Liver (tissue), 9 donors: Measurements from ENCODE around the gene PEX16. TPM values are rescaled to one million over a fixed set of nuclear protein-coding genes. Genes with fewer than 3 reads are reported as not detected.

Experiments
- DNase-seq: peaks from one replicate; pipeline ENCODE4 v3.0.0-alpha.2; 2017; ENCODE audit warnings: low spot score
- H3K27ac ChIP-seq, 2 donors: one replicate each; pipeline ENCODE4 v1.7.0; 2013; ENCODE audit warnings: inconsistent platforms in 2 of 2, low read length in 2 of 2, control low read depth in 1 of 2, low read depth in 1 of 2, mild to moderate bottlenecking in 1 of 2
- H3K27me3 ChIP-seq, 4 donors: one replicate each; pipeline versions ENCODE4 v1.6.1 to v1.7.0; 2013; ENCODE audit warnings: low read length in 3 of 4, inconsistent platforms in 1 of 4, mild to moderate bottlenecking in 1 of 4, moderate library complexity in 1 of 4; ENCODE audit not compliant: control insufficient read depth in 4 of 4, insufficient read depth in 4 of 4
- H3K36me3 ChIP-seq, 4 donors: one replicate each; pipeline versions ENCODE4 v1.6.1 to v1.7.0; 2013; ENCODE audit warnings: low read length in 3 of 4, mild to moderate bottlenecking in 3 of 4, low read depth in 1 of 4, moderate library complexity in 1 of 4; ENCODE audit not compliant: control insufficient read depth in 4 of 4, insufficient read depth in 3 of 4
- H3K4me1 ChIP-seq, 4 donors: one replicate each; pipeline versions ENCODE4 v1.6.1 to v1.7.0; 2013; ENCODE audit warnings: low read length in 3 of 4, mild to moderate bottlenecking in 3 of 4, moderate library complexity in 1 of 4; ENCODE audit not compliant: control insufficient read depth in 4 of 4, insufficient read depth in 4 of 4
- H3K4me3 ChIP-seq, 3 donors: one replicate each; pipeline versions ENCODE4 v1.6.1 to v1.7.0; 2013; ENCODE audit warnings: low read length in 3 of 3, control low read depth in 1 of 3, low read depth in 1 of 3, mild to moderate bottlenecking in 1 of 3
- H3K9ac ChIP-seq, 2 donors: one replicate each; pipeline ENCODE4 v1.7.0; 2013; ENCODE audit warnings: low read length in 2 of 2, mild to moderate bottlenecking in 2 of 2, moderate library complexity in 2 of 2, control low read depth in 1 of 2, low read depth in 1 of 2
- H3K9me3 ChIP-seq, 4 donors: one replicate each; pipeline versions ENCODE4 v1.6.1 to v1.7.0; 2013; ENCODE audit warnings: low read length in 3 of 4; ENCODE audit not compliant: control insufficient read depth in 4 of 4
- ATF3 ChIP-seq: IDR thresholded peaks from 2 replicates; pipeline ENCODE4 v1.6.1; 2016; ENCODE audit warnings: antibody characterized with exemption
- CTCF ChIP-seq: fragments of 150-350 bp; IDR thresholded peaks from 2 replicates; pipeline ENCODE4 v1.5.1; 2017; ENCODE audit warnings: improper control_type of control experiment, low read depth, low read length; ENCODE audit not compliant: missing input control
- EGR1 ChIP-seq, 2 donors: IDR thresholded peaks; 2 replicates each; pipeline ENCODE4 v1.6.1; 2016 to 2018; ENCODE audit warnings: antibody characterized with exemption in 2 of 2, low read depth in 2 of 2
- GABPA ChIP-seq, 2 donors: IDR thresholded peaks in 1 of 2; conservative IDR thresholded peaks in 1 of 2; 2 replicates each; pipeline ENCODE4 v1.6.1; 2016; ENCODE audit warnings: antibody characterized with exemption in 2 of 2, mild to moderate bottlenecking in 1 of 2, moderate library complexity in 1 of 2
- HNF4A ChIP-seq, 2 donors: conservative IDR thresholded peaks; 2 replicates each; pipeline ENCODE4 v1.6.1; 2016; ENCODE audit warnings: antibody characterized with exemption in 2 of 2, mild to moderate bottlenecking in 2 of 2
- NR2F2 ChIP-seq: IDR thresholded peaks from 2 replicates; pipeline ENCODE4 v1.6.1; 2016; ENCODE audit warnings: antibody characterized with exemption
- RAD21 ChIP-seq, 2 donors: IDR thresholded peaks; 2 replicates each; pipeline ENCODE4 v1.6.1; 2016; ENCODE audit warnings: antibody characterized with exemption in 2 of 2, mild to moderate bottlenecking in 2 of 2
- WGBS: extraction: QIAGEN DNeasy Blood & Tissue Kit; methylation state at CpG from one replicate; pipeline ENCODE4 v1.1.7; 2013; 5-methylcytosine and 5-hydroxymethylcytosine counted together
- polyA plus RNA-seq, 2 donors: library from polyadenylated mRNA; stranded (reverse) in 1 of 2; unstranded in 1 of 2; fragments of 200-250 nt in 1 of 2; fragments of >200 nt in 1 of 2; fragmentation: Nextera tagmentation in 1 of 2; extraction: Ambion mirVana in 1 of 2; gene quantifications; one replicate each; pipeline versions ENCODE4 v1.2.1 to v1.2.3, GENCODE V29; 2013 to 2015
- total RNA-seq, 2 donors: library from RNA; depleted of rRNA; stranded (reverse); fragments of >200 nt; gene quantifications; one replicate each; pipeline ENCODE4 v1.2.3, GENCODE V29; 2014
- TF ChIP-seq, protein P1 (sequence below): IDR thresholded peaks from 2 replicates; pipeline ENCODE4 v1.6.1; 2016; ENCODE audit warnings: antibody characterized with exemption
- TF ChIP-seq, protein P2 (sequence below): IDR thresholded peaks from 2 replicates; pipeline ENCODE4 v1.6.1; 2016; ENCODE audit warnings: antibody characterized with exemption, mild to moderate bottlenecking
- donor health status: healthy.
- donor health status: healthy.
- donor health status: healthy.
- donor health status: healthy.
- donor health status: healthy.

PEX16 gene
- total and polyA plus RNA-seq, 4 donors: 18.8 to 41.2 (median 29.8) TPM

DNA sequence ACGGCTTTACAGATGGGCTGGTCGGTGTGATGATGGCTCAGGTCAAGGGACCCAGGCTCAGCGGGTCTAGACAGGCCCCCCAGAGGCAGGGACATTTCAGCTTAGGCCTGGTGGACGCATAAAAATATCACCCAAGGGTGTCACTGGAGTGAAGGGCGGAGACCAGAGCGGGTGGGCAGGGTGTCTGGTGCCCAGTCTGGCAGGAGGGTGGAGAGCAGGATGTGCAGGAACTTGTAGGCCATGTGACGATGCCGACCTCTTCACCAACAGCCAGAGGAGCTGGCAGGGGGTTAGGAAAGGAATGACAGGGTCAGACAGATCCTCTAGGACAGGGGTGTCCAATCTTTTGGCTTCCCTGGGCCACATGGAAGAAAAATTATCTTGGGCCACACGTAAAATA is 27.7 kb downstream of the PEX16 start (continued):
- TF ChIP-seq ATF3 (no peak), HNF4A (conservative IDR thresholded peaks at IDR 0.05) (no peak), CTCF (no peak)

DNA sequence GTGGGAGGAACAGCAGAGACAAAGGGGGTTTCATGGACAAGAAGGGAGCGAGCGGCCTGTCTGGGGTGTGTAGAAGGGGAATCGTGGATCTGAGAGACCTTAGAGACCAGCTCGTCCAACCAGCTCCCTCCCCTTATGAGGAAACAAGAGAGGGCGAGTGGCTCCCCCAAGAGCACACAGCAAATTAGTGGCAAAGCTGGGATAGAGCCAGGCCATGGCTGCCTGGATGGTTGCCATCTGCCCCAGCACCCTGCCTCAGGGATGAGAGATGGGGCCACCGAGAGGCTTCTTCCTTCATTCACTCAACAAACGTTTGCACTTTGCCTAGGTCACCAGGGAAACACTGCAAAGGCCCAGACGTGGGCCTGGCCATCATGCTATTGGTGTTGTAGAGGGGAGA is 28.1 kb downstream of the PEX16 start:
- DNase-seq: no peak
- TF ChIP-seq NR2F2: no peak
- TF ChIP-seq RAD21 (IDR thresholded peaks at IDR 0.05): no peak
- no peak for TF ChIP-seq EGR1 (IDR thresholded peaks at IDR 0.05; ENCODE audit: low read depth in 2 of 2)

GRCh38 chr11:45887587-45887986 is 30.1 kb downstream of the PEX16 start:
- TF ChIP-seq, protein P1, sequence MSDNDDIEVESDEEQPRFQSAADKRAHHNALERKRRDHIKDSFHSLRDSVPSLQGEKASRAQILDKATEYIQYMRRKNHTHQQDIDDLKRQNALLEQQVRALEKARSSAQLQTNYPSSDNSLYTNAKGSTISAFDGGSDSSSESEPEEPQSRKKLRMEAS: no peak
- TF ChIP-seq GABPA (IDR thresholded peaks at IDR 0.05 in 1 of 2, conservative IDR thresholded peaks at IDR 0.05 in 1 of 2): no peak
- H3K4me1 ChIP-seq: peaks cover 5 to 21% (median 11%) of the 10 kb centered on the region in 4 donors
- no peaks in the 10 kb centered on the region for H3K27me3 ChIP-seq
- no peak overlapping the region for H3K4me3 ChIP-seq
- H3K9ac ChIP-seq: no peak overlapping the region
- WGBS: 96% methylated on average over 10 of the region's 10 CpGs
- peaks cover 0 to 5% (median 2%) of the 10 kb centered on the region in 4 donors for H3K36me3 ChIP-seq
- no peak for DNase-seq
- H3K9me3 ChIP-seq: no peaks in the 10 kb centered on the region
- no peak overlapping the region for H3K27ac ChIP-seq

More for the DNA sequence above, 28.1 kb downstream of the PEX16 start:
- no peaks in the 10 kb centered on the region for H3K36me3 ChIP-seq
- no peak overlapping the region for H3K9ac ChIP-seq
- H3K4me1 ChIP-seq: peaks cover 6 to 29% (median 18%) of the 10 kb centered on the region in 4 donors
- no peak overlapping the region for H3K27ac ChIP-seq
- H3K27me3 ChIP-seq: no peaks in the 10 kb centered on the region
- WGBS: 93% methylated on average over 8 of the region's 8 CpGs
- no peak overlapping the region for H3K4me3 ChIP-seq
- no peaks in the 10 kb centered on the region for H3K9me3 ChIP-seq

DNA sequence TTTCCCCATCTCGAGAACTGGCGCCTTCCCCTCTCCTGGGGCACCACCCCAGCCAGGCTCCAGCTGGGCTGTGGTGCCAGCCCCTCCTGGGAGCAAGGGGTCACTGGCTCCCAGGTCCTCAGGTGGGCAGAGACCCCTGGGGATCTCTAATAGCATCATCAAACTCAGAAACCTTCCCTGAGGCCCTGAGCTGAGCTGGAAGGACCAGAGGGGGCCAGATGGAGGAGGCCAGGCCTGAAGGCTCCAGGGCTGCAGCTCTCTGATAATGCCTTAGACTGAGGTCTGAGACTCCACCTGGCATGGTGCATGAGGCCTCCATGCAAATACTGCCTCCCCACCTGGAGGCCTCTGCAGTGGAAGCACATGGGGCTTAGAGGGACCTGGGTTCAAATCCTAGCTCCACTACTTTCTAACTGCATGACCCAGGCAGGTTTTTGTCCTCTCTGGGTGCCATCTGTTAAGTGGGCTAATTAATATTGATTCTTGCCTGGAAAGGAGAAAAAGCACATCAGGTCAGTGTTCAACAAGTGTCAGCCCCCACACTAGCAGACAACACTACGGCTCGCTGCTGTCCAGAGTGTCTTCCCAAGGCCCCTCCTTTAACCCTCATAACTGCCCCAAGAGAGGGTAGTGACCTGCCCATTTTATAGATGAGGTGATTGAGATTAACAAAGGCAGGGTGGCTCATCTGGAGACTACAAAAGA is 30.7 kb downstream of the PEX16 start:
- Histone ChIP-seq H3K27me3 (no peaks in the 10 kb centered on the region), H3K4me1 (peaks cover 4 to 18% (median 9%) of the 10 kb centered on the region in 4 donors), H3K27ac (no peak overlapping the region), H3K9ac (no peak overlapping the region), H3K4me3 (no peak overlapping the region), H3K9me3 (no peaks in the 10 kb centered on the region), H3K36me3 (peaks cover 0 to 11% (median 7%) of the 10 kb centered on the region in 4 donors)
- no peak for DNase-seq
- TF ChIP-seq RAD21 (IDR thresholded peaks at IDR 0.05): no peak
- TF ChIP-seq, protein P2, sequence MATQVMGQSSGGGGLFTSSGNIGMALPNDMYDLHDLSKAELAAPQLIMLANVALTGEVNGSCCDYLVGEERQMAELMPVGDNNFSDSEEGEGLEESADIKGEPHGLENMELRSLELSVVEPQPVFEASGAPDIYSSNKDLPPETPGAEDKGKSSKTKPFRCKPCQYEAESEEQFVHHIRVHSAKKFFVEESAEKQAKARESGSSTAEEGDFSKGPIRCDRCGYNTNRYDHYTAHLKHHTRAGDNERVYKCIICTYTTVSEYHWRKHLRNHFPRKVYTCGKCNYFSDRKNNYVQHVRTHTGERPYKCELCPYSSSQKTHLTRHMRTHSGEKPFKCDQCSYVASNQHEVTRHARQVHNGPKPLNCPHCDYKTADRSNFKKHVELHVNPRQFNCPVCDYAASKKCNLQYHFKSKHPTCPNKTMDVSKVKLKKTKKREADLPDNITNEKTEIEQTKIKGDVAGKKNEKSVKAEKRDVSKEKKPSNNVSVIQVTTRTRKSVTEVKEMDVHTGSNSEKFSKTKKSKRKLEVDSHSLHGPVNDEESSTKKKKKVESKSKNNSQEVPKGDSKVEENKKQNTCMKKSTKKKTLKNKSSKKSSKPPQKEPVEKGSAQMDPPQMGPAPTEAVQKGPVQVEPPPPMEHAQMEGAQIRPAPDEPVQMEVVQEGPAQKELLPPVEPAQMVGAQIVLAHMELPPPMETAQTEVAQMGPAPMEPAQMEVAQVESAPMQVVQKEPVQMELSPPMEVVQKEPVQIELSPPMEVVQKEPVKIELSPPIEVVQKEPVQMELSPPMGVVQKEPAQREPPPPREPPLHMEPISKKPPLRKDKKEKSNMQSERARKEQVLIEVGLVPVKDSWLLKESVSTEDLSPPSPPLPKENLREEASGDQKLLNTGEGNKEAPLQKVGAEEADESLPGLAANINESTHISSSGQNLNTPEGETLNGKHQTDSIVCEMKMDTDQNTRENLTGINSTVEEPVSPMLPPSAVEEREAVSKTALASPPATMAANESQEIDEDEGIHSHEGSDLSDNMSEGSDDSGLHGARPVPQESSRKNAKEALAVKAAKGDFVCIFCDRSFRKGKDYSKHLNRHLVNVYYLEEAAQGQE: no peak
- WGBS: 94% methylated on average over 4 of the region's 4 CpGs
